ENCODE measurements around the gene STAG1.
"Not testable (repeated sequence)": the region's sequence is repeated elsewhere in the genome, so short reads cannot be mapped to it uniquely, and the experiment has no call there.

The STAG1 gene

DNA sequence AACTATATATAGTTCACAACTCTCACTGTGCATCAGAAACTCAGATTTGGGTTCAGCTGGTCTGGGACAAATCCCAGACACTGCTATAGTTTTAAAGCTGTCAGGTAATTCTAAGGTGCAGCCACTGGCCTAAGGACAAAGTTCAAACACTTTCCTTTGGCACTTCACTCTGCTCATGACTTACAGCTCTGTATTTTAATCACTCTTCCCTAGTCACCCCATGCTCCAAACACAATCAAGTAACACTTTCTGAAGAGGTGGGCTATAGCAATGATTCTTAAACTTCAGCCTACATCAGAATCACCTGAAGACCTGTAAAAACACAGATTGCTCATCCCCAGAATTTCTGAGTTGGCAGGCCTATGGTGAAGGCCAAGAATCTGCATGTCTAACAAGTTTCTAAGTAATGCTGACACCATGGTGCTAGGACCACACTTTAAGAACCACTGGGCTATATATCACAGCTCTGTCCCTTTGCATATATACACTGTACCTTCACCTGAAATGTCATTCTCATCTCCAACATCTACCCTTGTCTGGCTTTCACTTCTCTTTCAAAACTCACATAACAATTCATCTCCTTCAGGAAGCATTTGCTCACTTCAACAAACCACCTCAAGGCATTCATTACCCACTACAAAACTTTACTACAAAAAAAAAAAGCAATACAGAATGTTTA, 21.4 kb downstream of the STAG1 start:
- H3K27ac ChIP-seq: no peak overlapping the region
- H3K4me1 ChIP-seq: peaks cover 23% of the 10 kb centered on the region

DNA sequence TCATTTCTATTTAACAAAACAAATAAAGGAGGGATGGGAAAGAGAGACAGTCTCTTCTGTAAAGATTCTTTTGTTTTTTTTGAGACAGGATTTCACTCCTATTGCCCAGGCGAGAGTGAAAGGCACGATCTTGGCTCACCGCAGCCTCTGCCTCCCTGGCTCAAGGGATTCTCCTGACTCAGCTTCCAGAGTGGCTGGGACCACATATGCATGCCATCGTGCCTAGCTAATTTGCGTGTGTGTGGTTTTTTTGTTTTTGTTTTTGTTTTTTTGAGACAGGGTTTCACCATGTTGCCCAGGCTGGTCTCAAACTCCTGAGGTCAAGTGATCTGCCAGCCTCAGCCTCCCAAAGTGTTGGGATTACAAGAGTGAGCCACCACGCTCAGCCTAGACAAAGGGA, 23.3 kb downstream of the STAG1 start:
- peaks cover 38% of the 10 kb centered on the region for H3K79me2 ChIP-seq
- no peak for TF ChIP-seq CTCF (IDR thresholded peaks at IDR 0.05)
- no peak overlapping the region for H3K27ac ChIP-seq
- no peaks in the 10 kb centered on the region for H3K36me3 ChIP-seq (ENCODE audit: control insufficient read depth, insufficient read depth, low read length)
- no peaks in the 10 kb centered on the region for H3K27me3 ChIP-seq (ENCODE audit: control insufficient read depth, insufficient read depth, low read length)
- no peak overlapping the region for H3K9ac ChIP-seq
- no peak overlapping the region for H3K4me3 ChIP-seq (ENCODE audit: low read depth, low read length)
- H3K4me1 ChIP-seq: peaks cover 16% of the 10 kb centered on the region
- no peaks in the 10 kb centered on the region for H3K9me3 ChIP-seq (ENCODE audit: control insufficient read depth, low read length)
- no peak overlapping the region for H2AFZ ChIP-seq
- peak overlapping the region; percentile 20 for H3K4me2 ChIP-seq (ENCODE audit: low read length)

More for the DNA sequence above, 21.4 kb downstream of the STAG1 start:
- Histone ChIP-seq H3K4me3 (ENCODE audit: low read depth, low read length) (no peak overlapping the region), H3K36me3 (ENCODE audit: control insufficient read depth, insufficient read depth, low read length) (no peaks in the 10 kb centered on the region), H3K9me3 (ENCODE audit: control insufficient read depth, low read length) (no peaks in the 10 kb centered on the region), H2AFZ (no peak overlapping the region), H3K4me2 (ENCODE audit: low read length) (no peak overlapping the region), H3K27me3 (ENCODE audit: control insufficient read depth, insufficient read depth, low read length) (no peaks in the 10 kb centered on the region), H3K9ac (no peak overlapping the region), H3K79me2 (peaks cover 46% of the 10 kb centered on the region)
- TF ChIP-seq CTCF (IDR thresholded peaks at IDR 0.05): no peak

DNA sequence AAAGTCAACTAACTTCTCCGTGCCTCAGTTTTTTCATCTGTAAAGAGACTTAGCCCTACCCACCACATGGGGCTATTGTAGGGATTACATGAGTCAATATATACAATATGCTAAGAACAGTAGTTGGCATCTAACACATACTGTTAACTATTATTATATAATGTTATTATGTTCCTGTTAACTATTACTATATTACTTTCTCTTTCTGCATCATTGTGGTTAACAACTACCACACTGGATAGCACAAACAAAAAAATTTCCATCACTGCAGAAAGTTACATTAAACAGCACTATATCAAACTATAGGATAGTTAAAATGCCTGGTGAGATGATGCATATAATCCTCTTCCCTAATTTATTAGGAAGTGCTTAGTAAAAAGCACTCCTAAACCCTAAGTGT, 23.7 kb downstream of the STAG1 start:
- Histone ChIP-seq H3K27ac (no peak overlapping the region), H3K9ac (no peak overlapping the region), H3K27me3 (ENCODE audit: control insufficient read depth, insufficient read depth, low read length) (no peaks in the 10 kb centered on the region), H3K9me3 (ENCODE audit: control insufficient read depth, low read length) (no peaks in the 10 kb centered on the region), H3K4me3 (ENCODE audit: low read depth, low read length) (no peak overlapping the region), H3K36me3 (ENCODE audit: control insufficient read depth, insufficient read depth, low read length) (no peaks in the 10 kb centered on the region), H3K4me2 (ENCODE audit: low read length) (peak overlapping the region; percentile 20), H3K79me2 (peaks cover 36% of the 10 kb centered on the region), H3K4me1 (peaks cover 16% of the 10 kb centered on the region), H2AFZ (no peak overlapping the region)
- TF ChIP-seq CTCF (IDR thresholded peaks at IDR 0.05): no peak

DNA sequence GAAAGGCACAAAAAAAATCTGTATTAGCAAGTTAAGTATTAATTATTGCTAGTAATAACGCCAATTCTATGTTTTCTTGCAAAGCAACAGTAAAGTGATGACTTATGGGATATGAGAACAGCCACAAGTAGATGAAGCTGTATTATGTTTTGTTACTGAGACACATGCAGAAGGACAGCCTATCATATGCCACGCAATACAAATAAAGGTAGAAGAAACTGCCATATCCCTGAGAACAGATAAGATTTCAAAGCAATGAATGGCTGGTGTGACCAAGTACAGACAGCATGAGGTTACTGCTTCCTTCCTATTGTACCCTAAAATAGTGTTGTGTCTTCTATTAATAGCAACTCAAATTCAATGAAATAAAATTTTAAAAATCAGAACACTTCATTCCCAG, 26.7 kb downstream of the STAG1 start:
- peaks cover 18% of the 10 kb centered on the region for H3K4me1 ChIP-seq

GRCh38 chr3:136722916-136723315, 29.3 kb downstream of the STAG1 start:
- H2AFZ ChIP-seq; H3K4me3 ChIP-seq (ENCODE audit: low read depth, low read length); H3K9me3 ChIP-seq (ENCODE audit: control insufficient read depth, low read length); H3K36me3 ChIP-seq (ENCODE audit: control insufficient read depth, insufficient read depth, low read length); H3K9ac ChIP-seq; H3K27me3 ChIP-seq (ENCODE audit: control insufficient read depth, insufficient read depth, low read length); H3K27ac ChIP-seq; H3K4me2 ChIP-seq (ENCODE audit: low read length): not testable (repeated sequence)
- Histone ChIP-seq H3K79me2 (peaks cover 24% of the 10 kb centered on the region), H3K4me1 (peaks cover 13% of the 10 kb centered on the region)

More for the DNA sequence above, 26.7 kb downstream of the STAG1 start:
- Histone ChIP-seq H3K36me3 (ENCODE audit: control insufficient read depth, insufficient read depth, low read length) (no peaks in the 10 kb centered on the region), H2AFZ (no peak overlapping the region), H3K9ac (no peak overlapping the region), H3K9me3 (ENCODE audit: control insufficient read depth, low read length) (no peaks in the 10 kb centered on the region), H3K27me3 (ENCODE audit: control insufficient read depth, insufficient read depth, low read length) (no peaks in the 10 kb centered on the region), H3K4me2 (ENCODE audit: low read length) (no peak overlapping the region), H3K27ac (no peak overlapping the region), H3K79me2 (peaks cover 29% of the 10 kb centered on the region), H3K4me3 (ENCODE audit: low read depth, low read length) (no peak overlapping the region)
- no peak for TF ChIP-seq CTCF (IDR thresholded peaks at IDR 0.05)

GRCh38 chr3:136722399-136722798, 29.8 kb downstream of the STAG1 start:
- not testable (repeated sequence) for H2AFZ ChIP-seq; H3K36me3 ChIP-seq (ENCODE audit: control insufficient read depth, insufficient read depth, low read length); H3K4me3 ChIP-seq (ENCODE audit: low read depth, low read length); H3K4me2 ChIP-seq (ENCODE audit: low read length); H3K27me3 ChIP-seq (ENCODE audit: control insufficient read depth, insufficient read depth, low read length); H3K9me3 ChIP-seq (ENCODE audit: control insufficient read depth, low read length); H3K27ac ChIP-seq; H3K9ac ChIP-seq
- H3K4me1 ChIP-seq: peaks cover 12% of the 10 kb centered on the region
- peaks cover 26% of the 10 kb centered on the region for H3K79me2 ChIP-seq
